ENCODE results near the gene CLASRP. TPM values are rescaled to one million over a fixed set of nuclear protein-coding genes. Genes with fewer than 3 reads are reported as not detected.
A peak's percentile ranks its signal among the peaks of the same experiment; 100 is the strongest.

Gene CLASRP
- total and polyA plus RNA-seq, 5 donors = 34.3 to 36.8 (median 36.7) TPM

DNA sequence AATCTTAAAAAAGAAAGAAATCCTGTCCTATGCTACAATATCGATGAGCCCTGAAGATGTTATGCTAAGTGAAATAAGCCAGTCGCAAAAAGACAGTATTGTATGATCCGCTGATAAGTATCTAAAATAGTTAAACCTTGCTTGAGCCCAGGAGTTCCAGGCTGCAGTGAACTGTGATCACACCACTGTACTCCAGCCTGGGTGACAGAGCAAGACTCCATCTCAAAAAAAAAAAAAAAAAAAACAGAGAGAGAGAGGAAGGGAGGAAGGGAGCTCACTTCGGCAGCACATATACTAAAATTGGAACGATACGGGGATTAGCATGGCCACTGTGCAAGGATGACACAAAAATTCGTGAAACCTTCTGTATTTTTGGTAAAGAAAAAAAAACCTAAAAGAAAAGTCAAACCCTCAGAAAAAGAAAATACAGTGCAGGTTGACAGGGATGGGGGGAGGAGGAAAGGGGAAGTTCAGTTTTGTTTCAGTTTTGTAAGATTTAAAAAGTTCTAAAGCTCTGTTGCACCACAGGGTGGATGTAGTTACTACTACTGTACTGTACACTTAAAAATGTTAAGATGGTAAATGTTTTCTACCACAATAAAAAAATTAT is 8.4 kb downstream of the CLASRP start:
- Histone ChIP-seq H3K27ac (ENCODE audit: low read length) (no peak overlapping the region), H3K9me3 (ENCODE audit: control insufficient read depth, low read length) (no peaks in the 10 kb centered on the region), H3K27me3 (ENCODE audit: control insufficient read depth, insufficient read depth) (no peaks in the 10 kb centered on the region), H3K4me3 (ENCODE audit: low read length) (no peak overlapping the region), H3K4me1 (ENCODE audit: control insufficient read depth, insufficient read depth, low read length) (peaks cover 4% of the 10 kb centered on the region)
- ATAC-seq (no peak), DNase-seq (no peak)
- intact Hi-C loops (cut with DNase I) = no loop called here
- 71% methylated on average over 7 of the region's 7 CpGs for WGBS

DNA sequence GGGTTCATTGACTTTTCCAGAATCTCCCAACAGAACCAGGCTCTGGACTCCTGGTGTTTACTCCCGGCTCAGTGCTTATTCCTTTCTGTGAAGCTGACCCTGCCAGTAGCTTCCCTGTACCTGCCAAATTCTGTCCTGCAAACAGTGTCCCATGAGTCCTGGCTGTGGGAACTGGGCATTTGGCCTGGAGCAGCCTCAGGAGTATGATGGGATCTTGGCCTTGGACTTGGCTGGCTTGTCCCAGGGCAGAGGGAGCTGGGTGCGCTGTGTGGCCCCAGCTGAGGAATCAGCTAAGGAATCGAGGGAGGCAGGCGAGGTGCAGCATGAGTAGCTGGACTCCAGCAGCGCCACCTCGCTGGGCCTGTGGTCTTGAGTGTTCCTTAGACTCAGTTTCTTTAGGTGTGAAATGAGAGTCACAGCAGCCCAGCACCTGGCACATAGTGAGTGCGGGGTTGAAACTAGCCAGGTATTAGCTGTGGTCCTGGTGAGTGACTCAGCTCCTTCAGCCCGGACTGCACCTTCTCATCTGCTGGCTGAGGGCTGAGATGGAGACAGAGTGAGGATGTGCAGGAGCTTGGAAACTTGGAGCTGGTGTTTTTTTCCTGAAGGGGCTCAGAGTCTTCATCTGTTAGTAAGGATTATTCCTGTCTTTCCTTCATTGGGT is 10.4 kb downstream of the CLASRP start:
- DNase-seq = no peak
- H3K27me3 ChIP-seq (ENCODE audit: control insufficient read depth, insufficient read depth) = no peaks in the 10 kb centered on the region
- no peaks in the 10 kb centered on the region for H3K9me3 ChIP-seq (ENCODE audit: control insufficient read depth, low read length)
- intact Hi-C loops (cut with DNase I) = no loop called here
- no peak overlapping the region for H3K4me3 ChIP-seq (ENCODE audit: low read length)
- H3K4me1 ChIP-seq (ENCODE audit: control insufficient read depth, insufficient read depth, low read length) = peaks cover 4% of the 10 kb centered on the region
- ATAC-seq = peak; percentile 49 to 65
- no peak overlapping the region for H3K27ac ChIP-seq (ENCODE audit: low read length)
- WGBS = 77% methylated on average over 8 of the region's 8 CpGs

DNA sequence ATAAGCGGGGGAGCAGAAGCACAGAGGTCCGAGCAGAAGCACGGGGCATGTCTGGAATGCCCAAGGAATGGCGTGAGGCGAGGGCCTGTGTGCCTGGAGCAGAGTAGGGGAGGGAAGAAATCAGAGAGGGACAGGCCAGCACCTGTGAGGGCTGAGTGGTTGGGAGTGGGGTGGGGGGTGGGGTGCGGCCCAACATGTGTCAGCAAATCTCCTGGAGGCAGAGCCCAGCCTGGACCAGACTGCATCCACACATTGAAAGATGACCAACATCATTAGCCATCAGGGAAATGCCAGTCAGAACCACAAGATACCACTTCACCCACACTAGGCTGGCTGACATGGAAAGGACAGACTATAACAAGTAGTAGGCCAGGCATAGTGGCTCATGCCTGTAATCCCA is 11.2 kb downstream of the CLASRP start:
- Histone ChIP-seq H3K27me3 (ENCODE audit: control insufficient read depth, insufficient read depth) (no peaks in the 10 kb centered on the region), H3K4me3 (ENCODE audit: low read length) (no peak overlapping the region), H3K27ac (ENCODE audit: low read length) (no peak overlapping the region), H3K9me3 (ENCODE audit: control insufficient read depth, low read length) (no peaks in the 10 kb centered on the region), H3K4me1 (ENCODE audit: control insufficient read depth, insufficient read depth, low read length) (peaks cover 4% of the 10 kb centered on the region)
- DNase-seq (no peak), ATAC-seq (no peak)
- WGBS = 73% methylated on average over 6 of the region's 6 CpGs
- intact Hi-C loops (cut with DNase I) = loop anchor here in 2 of 4 donors (10.0 kb wide), 1 partner anchor 145 kb away; the partner anchor contains the start of gene APOE (in 2 of the 2)

DNA sequence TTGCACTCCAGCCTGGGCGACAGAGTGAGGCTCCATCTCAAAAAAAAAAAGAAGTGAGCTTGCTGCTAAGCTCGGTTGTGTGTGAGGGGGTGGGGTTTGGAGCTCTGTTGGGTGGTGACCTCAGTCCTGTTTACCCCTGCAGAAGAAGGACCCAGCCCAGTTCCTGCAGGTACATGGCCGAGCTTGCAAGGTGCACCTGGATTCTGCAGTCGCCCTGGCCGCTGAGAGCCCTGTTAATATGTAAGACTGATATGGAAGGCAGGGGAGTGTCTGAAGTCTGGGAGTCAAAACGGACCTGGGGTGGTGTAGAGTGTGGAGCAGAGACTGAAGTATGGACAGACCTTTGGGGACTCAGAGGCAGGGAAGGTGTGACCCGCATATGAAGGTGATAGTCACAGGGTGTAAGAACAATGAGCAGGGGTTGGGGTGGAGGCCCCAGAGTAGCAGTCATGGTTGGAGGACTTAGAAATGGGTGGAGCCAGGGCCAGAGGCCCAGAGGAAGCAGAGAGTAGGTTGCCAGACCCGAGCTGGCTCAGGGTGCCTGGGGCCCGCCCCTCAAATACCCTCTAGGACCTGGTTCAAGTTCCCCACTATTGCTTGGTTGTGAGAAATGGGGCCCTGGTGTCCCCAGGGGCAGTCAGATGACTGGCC is 13.2 kb downstream of the CLASRP start:
- Histone ChIP-seq H3K27ac (ENCODE audit: low read length) (no peak overlapping the region), H3K9me3 (ENCODE audit: control insufficient read depth, low read length) (no peaks in the 10 kb centered on the region), H3K27me3 (ENCODE audit: control insufficient read depth, insufficient read depth) (no peaks in the 10 kb centered on the region), H3K4me1 (ENCODE audit: control insufficient read depth, insufficient read depth, low read length) (peaks cover 4% of the 10 kb centered on the region), H3K4me3 (ENCODE audit: low read length) (no peak overlapping the region)
- ATAC-seq (no peak), DNase-seq (no peak)
- WGBS = 69% methylated on average over 9 of the region's 9 CpGs
- intact Hi-C loops (cut with DNase I) = loop anchor here in 2 of 4 donors (10.0 kb wide), 1 partner anchor 147 kb away; the partner anchor contains the start of gene APOE (in 2 of the 2)

DNA sequence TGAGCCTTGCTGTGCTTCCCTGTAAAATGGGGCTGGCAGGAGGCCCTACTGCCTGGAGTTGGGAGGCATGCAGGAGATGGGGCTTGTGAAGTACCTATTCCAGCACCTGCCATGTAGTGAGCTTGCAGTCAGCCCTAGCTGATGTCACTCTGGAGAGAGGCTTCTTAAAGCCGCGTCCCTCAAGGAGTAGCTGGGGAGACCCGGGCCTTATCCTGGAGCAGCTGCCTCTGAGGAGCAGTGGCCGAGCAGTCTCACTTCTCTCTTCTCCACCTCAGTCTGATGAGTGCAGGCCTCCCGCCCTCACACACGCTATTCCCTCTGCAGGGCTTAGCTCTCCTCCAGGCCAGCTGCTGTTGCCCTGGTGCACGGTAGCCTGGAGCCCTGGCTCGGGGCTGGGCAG is 18.0 kb downstream of the CLASRP start:
- H3K9me3 ChIP-seq (ENCODE audit: control insufficient read depth, low read length) = no peaks in the 10 kb centered on the region
- no peak overlapping the region for H3K27ac ChIP-seq (ENCODE audit: low read length)
- no peaks in the 10 kb centered on the region for H3K4me1 ChIP-seq (ENCODE audit: control insufficient read depth, insufficient read depth, low read length)
- H3K27me3 ChIP-seq (ENCODE audit: control insufficient read depth, insufficient read depth) = no peaks in the 10 kb centered on the region
- DNase-seq = no peak
- intact Hi-C loops (cut with DNase I) = loop anchor here in 2 of 4 donors (10.0 kb wide), 1 partner anchor 152 kb away; the partner anchor contains the start of gene APOE (in 2 of the 2)
- no peak for ATAC-seq
- WGBS = 90% methylated on average over 8 of the region's 8 CpGs
- no peak overlapping the region for H3K4me3 ChIP-seq (ENCODE audit: low read length)

DNA sequence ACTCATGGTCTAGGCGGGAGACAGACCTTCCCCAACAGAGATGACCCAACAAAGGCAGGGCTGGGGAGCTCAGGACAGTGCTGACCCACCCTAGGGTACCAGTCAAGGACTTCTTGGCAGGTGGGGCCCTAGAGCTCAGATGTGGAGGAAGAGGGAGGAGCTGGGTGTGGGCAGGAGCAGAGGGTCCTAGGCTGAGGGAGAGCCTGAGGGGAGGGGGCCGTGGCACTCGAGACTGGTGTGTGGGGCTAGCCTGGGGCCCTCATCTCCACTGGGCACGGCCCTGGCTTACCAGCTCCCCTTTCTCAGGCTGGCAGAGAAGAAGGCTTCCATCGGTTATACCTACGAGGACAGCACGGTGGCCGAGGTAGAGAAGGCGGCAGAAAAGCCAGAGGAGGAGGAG is 18.6 kb downstream of the CLASRP start:
- WGBS = 85% methylated on average over 9 of the region's 9 CpGs
- no peaks in the 10 kb centered on the region for H3K9me3 ChIP-seq (ENCODE audit: control insufficient read depth, low read length)
- H3K27ac ChIP-seq (ENCODE audit: low read length) = no peak overlapping the region
- no peaks in the 10 kb centered on the region for H3K27me3 ChIP-seq (ENCODE audit: control insufficient read depth, insufficient read depth)
- H3K4me3 ChIP-seq (ENCODE audit: low read length) = no peak overlapping the region
- intact Hi-C loops (cut with DNase I) = loop anchor here in 2 of 4 donors (10.0 kb wide), 1 partner anchor 153 kb away; the partner anchor contains the start of gene APOE (in 2 of the 2)
- no peaks in the 10 kb centered on the region for H3K4me1 ChIP-seq (ENCODE audit: control insufficient read depth, insufficient read depth, low read length)
- ATAC-seq = no peak
- peak in 1 of 3 donors; percentile 31 for DNase-seq

DNA sequence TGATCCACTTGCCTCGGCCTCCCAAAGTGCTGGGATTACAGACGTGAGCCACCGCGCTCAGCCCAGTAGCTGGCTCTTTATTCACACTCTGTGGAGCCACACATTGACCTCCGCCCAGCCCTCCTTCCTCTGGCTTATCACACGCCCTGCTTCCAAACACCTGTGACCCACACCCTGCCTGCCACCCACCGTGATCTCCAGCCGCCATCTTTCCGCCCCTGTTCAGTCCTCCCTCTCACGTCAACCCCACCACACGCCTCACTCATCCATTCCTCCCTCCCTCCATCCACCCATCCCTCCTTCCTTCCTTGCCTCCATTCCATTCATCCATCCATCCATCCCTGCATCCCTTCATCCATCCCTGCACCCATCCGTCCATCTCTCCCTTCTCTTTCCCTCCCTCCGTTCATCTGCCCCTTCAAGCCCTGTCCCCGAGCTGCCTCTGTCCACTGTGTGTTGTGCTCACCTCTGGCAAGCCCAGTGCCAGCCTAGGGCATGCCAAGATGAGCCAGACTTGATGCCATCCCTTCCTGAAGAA is 19.8 kb downstream of the CLASRP start:
- no peak for DNase-seq
- no peaks in the 10 kb centered on the region for H3K27me3 ChIP-seq (ENCODE audit: control insufficient read depth, insufficient read depth)
- ATAC-seq = peak in 1 of 2 donors; percentile 4
- intact Hi-C loops (cut with DNase I) = loop anchor here in 2 of 4 donors (10.0 kb wide), 1 partner anchor 154 kb away; the partner anchor contains the start of gene APOE (in 2 of the 2)
- no peak overlapping the region for H3K4me3 ChIP-seq (ENCODE audit: low read length)
- WGBS = 84% methylated on average over 14 of the region's 14 CpGs
- no peaks in the 10 kb centered on the region for H3K9me3 ChIP-seq (ENCODE audit: control insufficient read depth, low read length)
- no peaks in the 10 kb centered on the region for H3K4me1 ChIP-seq (ENCODE audit: control insufficient read depth, insufficient read depth, low read length)
- H3K27ac ChIP-seq (ENCODE audit: low read length) = no peak overlapping the region

DNA sequence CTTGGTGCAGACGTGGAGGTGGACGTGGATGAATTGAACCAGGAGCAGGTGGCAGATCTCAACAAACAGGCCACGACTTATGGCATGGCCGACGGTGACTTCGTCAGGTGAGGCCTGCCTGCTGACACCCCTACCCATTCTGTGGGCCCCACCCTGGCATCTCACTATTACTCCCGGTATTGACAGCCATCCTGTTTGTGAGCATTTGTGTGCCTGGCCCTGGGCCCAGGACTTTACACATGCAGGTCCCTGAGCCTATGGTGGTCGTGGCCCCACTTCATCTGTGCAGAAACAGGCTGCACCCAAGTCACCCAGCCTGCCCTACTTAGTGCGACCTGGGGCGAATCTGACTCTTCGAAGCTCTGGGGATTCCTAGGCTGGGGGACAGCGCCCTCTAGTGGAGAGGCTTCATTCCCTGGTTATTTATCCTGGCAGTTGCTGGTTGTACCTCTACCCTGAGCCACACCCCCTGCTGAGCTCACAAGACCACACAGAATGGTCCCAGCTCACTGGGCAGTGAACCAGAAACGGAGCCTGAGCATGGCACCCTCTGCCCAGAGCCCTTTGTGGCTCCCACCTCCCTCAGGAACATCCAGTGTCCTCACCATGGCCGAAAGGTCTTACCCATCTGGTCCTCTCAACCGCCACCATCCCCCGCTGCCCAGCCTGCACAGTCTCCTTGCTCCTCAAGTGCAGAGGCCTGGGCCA is 20.6 kb downstream of the CLASRP start:
- 60% methylated on average over 16 of the region's 16 CpGs for WGBS
- H3K27me3 ChIP-seq (ENCODE audit: control insufficient read depth, insufficient read depth) = no peaks in the 10 kb centered on the region
- DNase-seq = peak; percentile 66 to 78 (median 77)
- H3K4me1 ChIP-seq (ENCODE audit: control insufficient read depth, insufficient read depth, low read length) = no peaks in the 10 kb centered on the region
- no peaks in the 10 kb centered on the region for H3K9me3 ChIP-seq (ENCODE audit: control insufficient read depth, low read length)
- no peak overlapping the region for H3K4me3 ChIP-seq (ENCODE audit: low read length)
- peak; percentile 47 to 57 for ATAC-seq
- intact Hi-C loops (cut with DNase I) = loop anchor here in 2 of 4 donors (10.0 kb wide), 1 partner anchor 155 kb away; the partner anchor contains the start of gene APOE (in 2 of the 2)
- no peak overlapping the region for H3K27ac ChIP-seq (ENCODE audit: low read length)

DNA sequence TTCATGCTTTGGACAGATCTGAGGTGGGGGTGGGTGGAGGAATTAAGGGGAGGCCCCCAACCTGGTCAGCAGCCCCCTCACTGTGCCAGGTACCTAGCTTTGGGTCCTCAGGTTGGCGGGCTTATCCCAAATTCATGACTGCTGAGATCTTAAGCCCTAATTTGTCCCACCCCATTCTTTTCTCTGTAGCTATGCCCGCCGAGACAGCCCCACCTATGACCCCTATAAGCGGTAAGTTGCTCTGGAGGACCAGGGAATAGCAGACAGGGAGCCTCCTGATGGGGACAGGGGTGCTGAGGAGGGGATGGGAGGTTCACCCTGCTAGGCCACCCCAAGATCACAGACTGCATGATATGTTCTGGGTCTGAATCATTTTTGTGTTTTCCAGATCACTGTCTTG is 23.1 kb downstream of the CLASRP start:
- ATAC-seq = no peak
- intact Hi-C loops (cut with DNase I) = no loop called here

More for the DNA sequence above, 23.1 kb downstream of the CLASRP start:
- no peak overlapping the region for H3K4me3 ChIP-seq (ENCODE audit: low read length)
- no peaks in the 10 kb centered on the region for H3K9me3 ChIP-seq (ENCODE audit: control insufficient read depth, low read length)
- no peaks in the 10 kb centered on the region for H3K4me1 ChIP-seq (ENCODE audit: control insufficient read depth, insufficient read depth, low read length)
- no peak for DNase-seq
- WGBS = 90% methylated on average over 4 of the region's 4 CpGs
- no peak overlapping the region for H3K27ac ChIP-seq (ENCODE audit: low read length)
- H3K27me3 ChIP-seq (ENCODE audit: control insufficient read depth, insufficient read depth) = no peaks in the 10 kb centered on the region

Measured in right cardiac atrium (tissue), 5 donors.